CD14-positive monocyte (primary cell): ENCODE results near the gene POLH. TPM values are rescaled to one million over a fixed set of nuclear protein-coding genes. Genes with fewer than 3 reads are reported as not detected.
A peak's percentile ranks its signal among the peaks of the same experiment; 100 is the strongest.
"Not testable (repeated sequence)": the region's sequence is repeated elsewhere in the genome, so short reads cannot be mapped to it uniquely, and the experiment has no call there.

Experiments
- DNase-seq, 3 donors: peaks; one replicate each; pipeline ENCODE4 v3.0.0-alpha.2; 2011 to 2022
- H2AFZ ChIP-seq: 2 replicates; pipeline ENCODE4 v1.6.0; 2012; ENCODE audit warnings: mild to moderate bottlenecking, low read depth, low read length, inconsistent platforms; ENCODE audit not compliant: insufficient read depth, poor library complexity, severe bottlenecking
- H3K27ac ChIP-seq, 2 donors: 1 replicate in 1 of 2; 2 replicates in 1 of 2; pipeline ENCODE4 v1.5.1; 2012 to 2013; ENCODE audit warnings: low read length in 2 of 2, control low read depth in 1 of 2, inconsistent platforms in 1 of 2, low read depth in 1 of 2, mild to moderate bottlenecking in 1 of 2
- H3K27me3 ChIP-seq, 2 donors: one replicate each; pipeline versions ENCODE4 v1.6.0 to v1.6.1; 2011 to 2013; ENCODE audit warnings: low read length in 2 of 2; ENCODE audit not compliant: control insufficient read depth in 2 of 2, insufficient read depth in 2 of 2
- H3K36me3 ChIP-seq, 2 donors: replicated peaks in 1 of 2; 1 replicate in 1 of 2; 2 replicates in 1 of 2; pipeline versions ENCODE4 v1.5.1 to v1.6.1; 2012 to 2013; ENCODE audit warnings: low read length in 2 of 2, control low read depth in 1 of 2, inconsistent platforms in 1 of 2, mild to moderate bottlenecking in 1 of 2; ENCODE audit not compliant: insufficient read depth in 2 of 2, control insufficient read depth in 1 of 2
- H3K4me1 ChIP-seq, 2 donors: 1 replicate in 1 of 2; 2 replicates in 1 of 2; pipeline versions ENCODE4 v1.5.1 to v1.6.1; 2012 to 2013; ENCODE audit warnings: low read length in 2 of 2, control low read depth in 1 of 2, inconsistent platforms in 1 of 2, mild to moderate bottlenecking in 1 of 2, moderate library complexity in 1 of 2; ENCODE audit not compliant: insufficient read depth in 2 of 2, control insufficient read depth in 1 of 2
- H3K4me2 ChIP-seq: replicated peaks from 2 replicates; pipeline ENCODE3; 2012; ENCODE audit warnings: low read length, moderate library complexity, mild to moderate bottlenecking; ENCODE audit not compliant: poor library complexity, severe bottlenecking; ENCODE audit errors: extremely low read depth
- H3K4me3 ChIP-seq, 3 experiments: fragments of 200-600 bp in 1 of 3; sonication (generic) in 1 of 3; replicated peaks in 1 of 3; 1 replicate in 2 of 3; 2 replicates in 1 of 3; pipeline ENCODE4 v1.5.1; 2011 to 2013; ENCODE audit warnings: low read length in 3 of 3, mild to moderate bottlenecking in 3 of 3, control low read depth in 2 of 3, low read depth in 2 of 3, inconsistent platforms in 1 of 3, moderate library complexity in 1 of 3
- H3K79me2 ChIP-seq: 2 replicates; pipeline ENCODE4 v1.6.0; 2012; ENCODE audit warnings: mild to moderate bottlenecking, control low read depth, inconsistent platforms, low read length, moderate library complexity; ENCODE audit not compliant: insufficient read depth
- H3K9ac ChIP-seq: 2 replicates; pipeline ENCODE4 v1.6.0; 2017; ENCODE audit warnings: low read length, mild to moderate bottlenecking; ENCODE audit not compliant: insufficient read depth, poor library complexity, severe bottlenecking
- H3K9me3 ChIP-seq, 2 donors: replicated peaks in 1 of 2; 1 replicate in 1 of 2; 2 replicates in 1 of 2; pipeline versions ENCODE4 v1.5.1 to v1.6.1; 2012 to 2013; ENCODE audit warnings: low read length in 2 of 2, control low read depth in 1 of 2; ENCODE audit not compliant: control insufficient read depth in 1 of 2, insufficient read depth in 1 of 2
- H4K20me1 ChIP-seq: 2 replicates; pipeline ENCODE4 v1.6.0; 2012; ENCODE audit warnings: mild to moderate bottlenecking, low read length, control low read depth, moderate library complexity; ENCODE audit not compliant: insufficient read depth
- H3K27ac Mint-ChIP-seq, 7 donors: one replicate each; pipeline ENCODE4 v1.8.0; 2020; ENCODE audit warnings: mild to moderate bottlenecking in 7 of 7, mixed read lengths in 7 of 7, moderate library complexity in 6 of 7, inconsistent platforms in 2 of 7
- H3K27me3 Mint-ChIP-seq, 3 donors: one replicate each; pipeline ENCODE4 v1.8.0; 2021 to 2022; ENCODE audit warnings: low read depth in 3 of 3, mild to moderate bottlenecking in 3 of 3, mixed read lengths in 3 of 3, moderate library complexity in 3 of 3, inconsistent platforms in 1 of 3
- H3K36me3 Mint-ChIP-seq, 2 donors: one replicate each; pipeline ENCODE4 v1.8.0; 2020; ENCODE audit warnings: mixed read lengths in 2 of 2, inconsistent platforms in 1 of 2, mild to moderate bottlenecking in 1 of 2
- H3K4me1 Mint-ChIP-seq: one replicate; pipeline ENCODE4 v1.8.0; 2020; ENCODE audit warnings: mild to moderate bottlenecking, mixed read lengths
- H3K4me3 Mint-ChIP-seq, 2 donors: one replicate each; pipeline ENCODE4 v1.8.0; 2020; ENCODE audit warnings: mild to moderate bottlenecking in 2 of 2, mixed read lengths in 2 of 2, moderate library complexity in 1 of 2
- H3K9me3 Mint-ChIP-seq, 7 donors: one replicate each; pipeline ENCODE4 v1.8.0; 2020 to 2022; ENCODE audit warnings: mixed read lengths in 7 of 7, mild to moderate bottlenecking in 6 of 7, moderate library complexity in 6 of 7, inconsistent platforms in 2 of 7
- CTCF ChIP-seq: fragments of 200-600 bp; IDR thresholded peaks from one replicate; pipeline ENCODE4 v1.8.0; 2022; ENCODE audit warnings: antibody characterized with exemption, mild to moderate bottlenecking
- whole genome bisulfite sequencing: methylation state at CpG from one replicate; pipeline ENCODE4 v1.1.5; 2013; ENCODE audit warnings: missing lambda C conversion rate; ENCODE audit not compliant: insufficient coverage; 5-methylcytosine and 5-hydroxymethylcytosine counted together
- intact Hi-C, 2 donors: fragments of 100-400 bp; cut with micrococcal nuclease; formaldehyde crosslinking; loops; one replicate each; pipeline versions ENCODE4 v1.15.0 to v1.15.1; 2023
- polyA plus RNA-seq, 3 donors: library from polyadenylated mRNA; depleted of rRNA in 1 of 3; unstranded in 2 of 3; stranded (reverse) in 1 of 3; fragments of 300-500 nt in 2 of 3; fragments of >200 nt in 1 of 3; fragmentation: Illumina TruSeq in 2 of 3; gene quantifications; 1 replicate in 2 of 3; 2 replicates in 1 of 3; pipeline ENCODE4 v1.2.3, GENCODE V29; 2012 to 2021

POLH gene
- polyA plus RNA-seq, 3 donors: 2.0 to 2.6 (median 2.1) TPM

- Histone ChIP-seq H3K36me3 (peaks cover 15 to 16% of the 10 kb centered on the region in 2 donors), H3K27ac (peak overlapping the region; percentile 87 to 95), H3K4me1 (peaks cover 51 to 60% of the 10 kb centered on the region in 2 donors), H3K27me3 (no peaks in the 10 kb centered on the region), H2AFZ (peak overlapping the region; percentile 86), H3K4me2 (peak overlapping the region; percentile 86), H3K79me2 (peaks cover 33% of the 10 kb centered on the region), H3K4me3 (peak overlapping the region; percentile 49 to 95 (median 80)), H3K9ac (peak overlapping the region; percentile 71), H4K20me1 (peaks cover 22% of the 10 kb centered on the region), H3K9me3 (no peaks in the 10 kb centered on the region)
- Mint-ChIP-seq H3K4me1 (peaks cover 46% of the 10 kb centered on the region), H3K4me3 (peak overlapping the region; percentile 93 to 96), H3K9me3 (no peaks in the 10 kb centered on the region), H3K36me3 (peaks cover 18 to 22% of the 10 kb centered on the region in 2 donors), H3K27me3 (peaks cover 0 to 2% (median 0%) of the 10 kb centered on the region in 3 donors), H3K27ac (peak overlapping the region; percentile 94 to 100 (median 99))
- intact Hi-C loops: loop anchor here (5.0 kb wide), 2 partner anchors 52 to 618 kb away; partner anchors contain the start of genes HSP90AB1 (in 1 of the 2), POLH (in 1 of the 2) and XPO5 (in 1 of the 2)
- WGBS: under 1% methylated on average over 25 of the region's 41 CpGs
- TF ChIP-seq CTCF: no peak
- DNase-seq: peak; percentile 95 to 97 (median 96)
Observed at GRCh38 chr6:43629505-43630300, 53.7 kb downstream of the POLH start.

- peak overlapping the region; percentile 86 for H3K4me2 ChIP-seq
- peaks cover 1 to 2% of the 10 kb centered on the region in 2 donors for H3K36me3 ChIP-seq
- peaks cover 55 to 67% of the 10 kb centered on the region in 2 donors for H3K4me1 ChIP-seq
- intact Hi-C loops: no loop called here
- H3K9ac ChIP-seq: no peak overlapping the region
- H3K4me3 Mint-ChIP-seq: peak overlapping the region in 1 of 2 donors; percentile 62
- no peaks in the 10 kb centered on the region for H3K27me3 ChIP-seq
- peaks cover 4 to 8% of the 10 kb centered on the region in 2 donors for H3K36me3 Mint-ChIP-seq
- H3K9me3 Mint-ChIP-seq: peaks cover 0 to 3% (median 0%) of the 10 kb centered on the region in 7 donors
- H3K27ac Mint-ChIP-seq: peak overlapping the region; percentile 94 to 100 (median 99)
- peaks cover 8% of the 10 kb centered on the region for H4K20me1 ChIP-seq
- H3K27me3 Mint-ChIP-seq: peaks cover 0 to 2% (median 0%) of the 10 kb centered on the region in 3 donors
- H3K4me1 Mint-ChIP-seq: peaks cover 53% of the 10 kb centered on the region
- peak overlapping the region; percentile 61 for H2AFZ ChIP-seq
- no peak overlapping the region for H3K4me3 ChIP-seq
- TF ChIP-seq CTCF: no peak
- DNase-seq: no peak
- peaks cover 26% of the 10 kb centered on the region for H3K79me2 ChIP-seq
- H3K9me3 ChIP-seq: no peaks in the 10 kb centered on the region
- no CpG with 5 or more reads among the region's 1 CpG for WGBS
- peak overlapping the region; percentile 87 to 95 for H3K27ac ChIP-seq
Observed at GRCh38 chr6:43630980-43631619, 55.1 kb downstream of the POLH start.

- H3K9ac ChIP-seq, H3K4me3 ChIP-seq, H3K27ac ChIP-seq, H3K36me3 ChIP-seq, H3K4me2 ChIP-seq, H3K27ac Mint-ChIP-seq, H4K20me1 ChIP-seq, H3K4me3 Mint-ChIP-seq, H3K9me3 ChIP-seq, H2AFZ ChIP-seq, H3K27me3 ChIP-seq, H3K9me3 Mint-ChIP-seq, DNase-seq, intact Hi-C loops, H3K27me3 Mint-ChIP-seq: not testable (repeated sequence)
- Histone ChIP-seq H3K79me2 (peaks cover 33% of the 10 kb centered on the region), H3K4me1 (peaks cover 49 to 66% of the 10 kb centered on the region in 2 donors)
- Mint-ChIP-seq H3K36me3 (peaks cover 0 to 11% of the 10 kb centered on the region in 2 donors), H3K4me1 (peaks cover 49% of the 10 kb centered on the region)
- WGBS: 90% methylated on average over 3 of the region's 7 CpGs
Observed at GRCh38 chr6:43633002-43633401, 57.0 kb downstream of the POLH start.
